Uterine smooth muscle cell (primary cell): ENCODE results near the gene SPECC1L. TPM values are rescaled to one million over a fixed set of nuclear protein-coding genes. Genes with fewer than 3 reads are reported as not detected.

Experiments
- total RNA-seq: library from RNA; depleted of rRNA; stranded (reverse); fragments of >200 nt; gene quantifications from 2 replicates; pipeline ENCODE4 v1.2.3, GENCODE V29; 2014

The SPECC1L gene
- total RNA-seq = 33.5 and 39.7 TPM in 2 replicates

DNA sequence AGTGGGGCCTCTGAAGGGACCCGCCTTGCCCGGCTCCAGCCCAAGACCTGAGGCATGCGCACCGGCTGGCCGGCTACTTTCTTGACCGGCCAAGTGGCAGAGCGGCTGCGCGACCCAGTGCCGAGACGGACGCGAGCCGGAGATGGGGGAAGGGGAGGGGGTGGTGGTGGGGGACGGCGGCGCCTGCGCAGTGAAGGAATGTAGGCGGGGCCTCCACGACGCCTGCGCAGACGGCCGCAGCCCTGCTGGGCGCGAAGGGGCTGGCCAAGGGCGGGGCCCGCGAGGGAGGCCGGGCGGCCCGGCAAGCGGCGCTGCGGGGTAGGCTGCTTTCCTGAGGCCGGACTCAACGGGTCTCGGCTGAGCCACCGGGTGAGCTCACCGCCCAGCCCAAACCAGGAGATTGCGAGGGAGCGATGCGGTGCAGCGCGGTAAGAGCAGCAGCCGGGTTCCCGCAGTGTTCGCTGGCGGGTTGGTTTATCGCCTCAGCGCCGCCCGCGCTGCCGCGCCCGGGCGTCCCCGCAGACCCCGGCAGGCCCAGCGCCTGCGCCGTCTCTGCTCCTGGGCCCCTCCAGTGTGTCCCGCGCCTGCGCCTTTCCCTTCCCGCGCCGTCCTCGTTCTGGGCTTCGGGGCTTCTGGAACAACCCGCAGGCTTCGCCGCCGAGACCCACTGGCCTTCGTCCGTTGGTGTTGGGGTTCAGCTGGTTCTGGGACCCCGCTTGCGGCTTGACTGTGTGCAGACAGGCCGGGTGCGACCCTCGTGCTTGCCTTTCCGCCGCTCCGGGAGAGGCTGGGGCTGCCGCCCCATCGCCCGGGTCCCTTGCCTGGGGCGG, at the start of gene SPECC1L:
SPECC1L (plus strand) TSS at position 276 of the 830 bp plus-strand sequence. CDS start 31,401 bp downstream, outside the sequence.

DNA sequence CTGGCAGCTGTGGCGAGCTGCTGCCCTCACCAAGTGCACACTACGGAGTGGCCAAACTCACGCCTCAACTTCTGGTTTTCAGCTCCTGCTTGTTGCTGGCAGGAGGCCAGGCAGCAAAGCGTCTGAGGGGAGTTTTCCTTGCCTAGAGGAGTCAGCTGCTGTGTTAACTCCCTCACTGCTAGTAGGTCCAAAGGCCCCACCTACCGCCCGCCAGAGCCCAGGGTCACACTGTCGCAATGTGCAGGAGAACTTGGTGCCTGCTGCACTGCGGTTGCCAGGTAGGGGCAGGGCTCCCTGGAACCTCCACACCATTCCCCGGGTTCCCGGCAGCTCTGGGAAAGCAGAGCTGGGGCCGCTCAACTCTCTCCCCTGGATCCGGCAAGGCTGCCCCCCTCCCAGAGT, 25.6 kb upstream of the SPECC1L start, which contains the start of gene GGT5:
GGT5 (minus strand) TSS at position 53 of the 402 bp plus-strand sequence. CDS start 357 bp downstream, outside the sequence.

GRCh38 chr22:24427500-24428164, 157.0 kb downstream of the SPECC1L start, which contains the start of gene ADORA2A:
TSS of gene ADORA2A (plus strand) at chr22:24427599. CDS start at chr22:24433405, 5,806 bp downstream.

Other genes with a start within 250 kb of the SPECC1L start
- 1.9 and 8.6 TPM in 2 replicates for gene SUSD2, start 89.3 kb upstream of the SPECC1L start, total RNA-seq
- gene GGT5, start 25.7 kb upstream of the SPECC1L start, total RNA-seq = 1.2 and 1.9 TPM in 2 replicates
- 1.00 and 1.1 TPM in 2 replicates for gene ADORA2A, start 156.8 kb downstream of the SPECC1L start, total RNA-seq
- not detected in 2 replicates for gene UPB1, start 224.5 kb downstream of the SPECC1L start, total RNA-seq